ENCODE measurements around the gene EXOC3L1.
A peak's percentile ranks its signal among the peaks of the same experiment; 100 is the strongest.

- peak; percentile 89 for TF ChIP-seq MAX (IDR thresholded peaks at IDR 0.05)
- peak in 2 of 3 experiments; percentile 5 to 46; a peak in 2 of 6 replicates for TF ChIP-seq CTCF (IDR thresholded peaks at IDR 0.05 in 2 of 3, conservative IDR thresholded peaks at IDR 0.05 in 1 of 3; ENCODE audit: borderline replicate concordance in 1 of 3, insufficient read depth in 1 of 3, low read depth in 2 of 3, low read length in 2 of 3)
- TF ChIP-seq EZH2 (IDR thresholded peaks at IDR 0.05) = no peak
- TF ChIP-seq POLR2A (IDR thresholded peaks at IDR 0.05; ENCODE audit: borderline replicate concordance, extremely low read depth, insufficient read depth, insufficient read length) = peak; percentile 66
Observed at GRCh38 chr16:67226804-67227566, 37.0 kb upstream of the EXOC3L1 start, which contains the start of gene TMEM208.

Measured in HCT116 (cell line).